ENCODE results near the gene PDE4DIP.
"Not testable (repeated sequence)": the region's sequence is repeated elsewhere in the genome, so short reads cannot be mapped to it uniquely, and the experiment has no call there.

DNA sequence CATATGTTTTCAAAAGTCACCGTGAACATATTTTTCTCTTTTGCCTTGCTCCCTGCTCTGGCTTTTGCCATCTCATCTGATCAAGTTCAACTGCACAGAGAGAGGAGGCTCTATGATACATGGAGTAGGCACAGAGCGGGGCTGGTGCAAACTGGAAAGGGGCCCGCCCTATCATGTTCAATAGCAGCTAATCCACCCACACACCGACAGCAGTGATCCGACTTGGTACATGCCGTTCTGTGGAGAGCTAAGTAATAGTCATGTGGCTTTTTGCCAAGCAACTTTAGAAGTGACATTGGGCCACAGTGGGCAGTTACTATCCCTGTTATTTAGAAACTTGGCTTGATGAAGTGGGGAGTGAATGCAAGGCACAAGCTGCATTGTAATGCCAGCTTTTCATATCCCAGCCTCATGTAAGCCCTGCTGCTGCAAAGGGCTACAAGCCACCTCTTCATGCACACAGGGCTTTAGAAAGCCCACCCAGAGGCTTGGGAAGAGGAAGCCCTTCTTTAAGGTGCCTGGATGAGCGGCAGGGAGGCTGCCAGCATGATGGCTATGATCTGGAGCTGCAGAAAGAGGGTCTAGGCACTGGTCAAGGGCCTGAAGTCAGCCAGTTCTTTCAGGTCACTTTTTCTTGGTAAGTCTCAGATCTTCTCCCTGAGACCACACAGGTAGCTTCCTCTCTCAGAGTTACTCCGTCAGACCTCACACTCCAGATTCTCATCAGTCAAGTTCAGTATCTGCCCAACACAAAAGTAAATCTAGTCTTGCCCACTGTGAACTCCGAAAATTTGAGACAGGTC, 57.1 kb downstream of the PDE4DIP start:
- TF ChIP-seq, protein P1, sequence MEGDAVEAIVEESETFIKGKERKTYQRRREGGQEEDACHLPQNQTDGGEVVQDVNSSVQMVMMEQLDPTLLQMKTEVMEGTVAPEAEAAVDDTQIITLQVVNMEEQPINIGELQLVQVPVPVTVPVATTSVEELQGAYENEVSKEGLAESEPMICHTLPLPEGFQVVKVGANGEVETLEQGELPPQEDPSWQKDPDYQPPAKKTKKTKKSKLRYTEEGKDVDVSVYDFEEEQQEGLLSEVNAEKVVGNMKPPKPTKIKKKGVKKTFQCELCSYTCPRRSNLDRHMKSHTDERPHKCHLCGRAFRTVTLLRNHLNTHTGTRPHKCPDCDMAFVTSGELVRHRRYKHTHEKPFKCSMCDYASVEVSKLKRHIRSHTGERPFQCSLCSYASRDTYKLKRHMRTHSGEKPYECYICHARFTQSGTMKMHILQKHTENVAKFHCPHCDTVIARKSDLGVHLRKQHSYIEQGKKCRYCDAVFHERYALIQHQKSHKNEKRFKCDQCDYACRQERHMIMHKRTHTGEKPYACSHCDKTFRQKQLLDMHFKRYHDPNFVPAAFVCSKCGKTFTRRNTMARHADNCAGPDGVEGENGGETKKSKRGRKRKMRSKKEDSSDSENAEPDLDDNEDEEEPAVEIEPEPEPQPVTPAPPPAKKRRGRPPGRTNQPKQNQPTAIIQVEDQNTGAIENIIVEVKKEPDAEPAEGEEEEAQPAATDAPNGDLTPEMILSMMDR (IDR thresholded peaks at IDR 0.05) = not testable (repeated sequence)
- TF ChIP-seq POLR2A (IDR thresholded peaks at IDR 0.05) = not testable (repeated sequence)
